Measurements from ENCODE around the gene NOG.

NOG gene

GRCh38 chr17:56600256-56600655 lies 6.8 kb downstream of the NOG start:
- TF ChIP-seq CTCF (IDR thresholded peaks at IDR 0.05; ENCODE audit: borderline replicate concordance, control extremely low read depth, extremely low read depth, insufficient read depth, missing control alignments), result no peak
- in situ Hi-C loops (cut with MboI; ENCODE audit: low sequenced_read_pairs, unreplicated experiment), result no loop called here
- no peak for DNase-seq (ENCODE audit: low spot score)

- no peak for TF ChIP-seq CTCF (IDR thresholded peaks at IDR 0.05; ENCODE audit: borderline replicate concordance, control extremely low read depth, extremely low read depth, insufficient read depth, missing control alignments)
- no peak for DNase-seq (ENCODE audit: low spot score)
- in situ Hi-C loops (cut with MboI; ENCODE audit: low sequenced_read_pairs, unreplicated experiment), result no loop called here
These were observed 8.1 kb downstream of the NOG start for GRCh38 chr17:56601591-56601990.

- TF ChIP-seq CTCF (IDR thresholded peaks at IDR 0.05; ENCODE audit: borderline replicate concordance, control extremely low read depth, extremely low read depth, insufficient read depth, missing control alignments), result no peak
- no peak for DNase-seq (ENCODE audit: low spot score)
- in situ Hi-C loops (cut with MboI; ENCODE audit: low sequenced_read_pairs, unreplicated experiment), result no loop called here
These were observed 9.0 kb downstream of the NOG start for GRCh38 chr17:56602292-56603130.

- no peak for DNase-seq (ENCODE audit: low spot score)
- in situ Hi-C loops (cut with MboI; ENCODE audit: low sequenced_read_pairs, unreplicated experiment), result no loop called here
- no peak for TF ChIP-seq CTCF (IDR thresholded peaks at IDR 0.05; ENCODE audit: borderline replicate concordance, control extremely low read depth, extremely low read depth, insufficient read depth, missing control alignments)
These were observed 10.2 kb downstream of the NOG start for GRCh38 chr17:56603486-56604238.

- TF ChIP-seq CTCF (IDR thresholded peaks at IDR 0.05; ENCODE audit: borderline replicate concordance, control extremely low read depth, extremely low read depth, insufficient read depth, missing control alignments), result no peak
- no peak for DNase-seq (ENCODE audit: low spot score)
- in situ Hi-C loops (cut with MboI; ENCODE audit: low sequenced_read_pairs, unreplicated experiment), result no loop called here
These were observed 11.3 kb downstream of the NOG start for GRCh38 chr17:56604691-56605290.

- TF ChIP-seq CTCF (IDR thresholded peaks at IDR 0.05; ENCODE audit: borderline replicate concordance, control extremely low read depth, extremely low read depth, insufficient read depth, missing control alignments), result no peak
- no peak for DNase-seq (ENCODE audit: low spot score)
- in situ Hi-C loops (cut with MboI; ENCODE audit: low sequenced_read_pairs, unreplicated experiment), result no loop called here
These were observed 15.4 kb downstream of the NOG start for GRCh38 chr17:56608944-56609343.
